Measurements from ENCODE around the gene KCNJ14.
A peak's percentile ranks its signal among the peaks of the same experiment; 100 is the strongest.

The KCNJ14 gene

DNA sequence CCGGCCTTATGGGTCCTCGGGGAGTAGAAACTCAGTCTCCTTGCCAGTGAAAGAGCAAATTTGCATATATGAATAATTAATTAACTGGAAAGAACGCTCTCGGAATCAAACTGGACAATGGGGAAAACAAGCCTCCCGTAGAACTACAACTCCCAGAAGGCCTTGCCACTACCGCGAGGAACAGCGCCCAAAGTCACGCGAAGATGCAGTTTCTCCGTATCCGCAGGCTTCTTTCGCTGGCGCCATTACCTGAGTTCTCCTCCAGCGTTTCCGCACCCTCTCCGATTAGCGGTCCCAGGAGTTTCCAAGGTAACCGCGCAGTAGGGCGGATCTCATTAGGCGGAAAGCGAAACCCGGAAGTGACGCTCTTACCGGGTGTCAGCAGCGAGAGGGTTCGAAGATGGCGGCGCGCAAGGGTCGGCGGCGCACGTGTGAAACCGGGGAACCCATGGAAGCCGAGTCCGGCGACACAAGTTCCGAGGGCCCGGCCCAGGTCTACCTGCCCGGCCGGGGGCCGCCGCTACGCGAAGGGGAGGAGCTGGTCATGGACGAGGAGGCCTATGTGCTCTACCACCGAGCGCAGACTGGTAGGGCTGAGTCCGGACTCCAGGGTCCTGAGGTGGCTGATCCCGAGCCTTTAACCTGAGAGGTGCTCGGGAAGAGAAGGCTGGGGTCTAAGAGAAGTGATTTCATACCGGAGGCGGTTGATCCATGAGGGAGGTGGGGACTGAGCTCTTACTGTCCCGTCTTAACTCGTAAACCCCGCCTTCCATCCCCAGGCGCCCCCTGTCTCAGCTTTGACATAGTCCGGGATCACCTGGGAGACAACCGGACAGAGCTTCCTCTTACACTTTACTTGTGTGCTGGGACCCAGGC lies 9.5 kb upstream of the KCNJ14 start, which contains the start of gene GRWD1:
Gene GRWD1, plus strand, starts transcription at position 378 of the 876 bp plus-strand sequence. Its CDS starts 23 bp downstream, at position 401.
- peak; percentile 87 for DNase-seq

GRCh38 chr19:48446579-48446978 lies 8.8 kb upstream of the KCNJ14 start:
- DNase-seq = no peak

GRCh38 chr19:48448563-48448962 lies 6.8 kb upstream of the KCNJ14 start:
- DNase-seq = no peak

GRCh38 chr19:48450441-48450840 lies 4.9 kb upstream of the KCNJ14 start:
- no peak for DNase-seq

GRCh38 chr19:48450863-48451262 lies 4.5 kb upstream of the KCNJ14 start:
- no peak for DNase-seq

- DNase-seq = no peak
These were observed 3.8 kb upstream of the KCNJ14 start for GRCh38 chr19:48451624-48452023.

GRCh38 chr19:48452289-48453190 lies 2.8 kb upstream of the KCNJ14 start:
- no peak for DNase-seq

DNA sequence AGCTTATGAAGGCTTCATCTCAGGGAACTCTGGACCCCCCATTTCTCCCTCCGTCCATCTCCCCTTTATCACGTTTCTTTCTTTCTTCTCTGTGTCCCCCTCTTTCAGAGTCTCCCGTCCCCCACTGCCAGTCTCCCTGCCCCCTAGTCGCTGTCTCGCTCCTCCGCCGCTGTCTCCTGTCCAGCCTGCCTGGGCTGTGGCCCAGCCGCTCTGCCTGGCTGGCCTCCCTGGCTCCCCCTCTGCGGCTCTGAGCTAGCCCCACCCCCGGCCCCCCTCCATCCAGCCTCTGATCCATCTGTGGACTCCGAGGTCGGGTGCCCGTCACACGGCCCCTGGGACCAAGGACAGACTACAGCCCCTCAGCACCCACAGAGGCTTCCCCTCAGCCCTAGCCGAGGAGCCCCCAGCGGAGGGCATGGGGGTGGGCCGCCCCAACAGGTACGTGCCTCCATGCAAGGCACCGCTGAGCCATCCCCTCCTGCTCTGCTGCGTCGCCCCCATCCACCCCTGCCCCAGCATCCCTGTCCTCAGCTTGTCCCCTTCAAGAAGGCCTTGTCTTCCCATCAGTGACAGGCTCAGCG lies 1.1 kb upstream of the KCNJ14 start:
- DNase-seq = no peak

GRCh38 chr19:48455908-48456562 lies 661 bp downstream of the KCNJ14 start:
- no peak for DNase-seq

- no peak for DNase-seq
These were observed 1.5 kb downstream of the KCNJ14 start for GRCh38 chr19:48456864-48457263.

DNA sequence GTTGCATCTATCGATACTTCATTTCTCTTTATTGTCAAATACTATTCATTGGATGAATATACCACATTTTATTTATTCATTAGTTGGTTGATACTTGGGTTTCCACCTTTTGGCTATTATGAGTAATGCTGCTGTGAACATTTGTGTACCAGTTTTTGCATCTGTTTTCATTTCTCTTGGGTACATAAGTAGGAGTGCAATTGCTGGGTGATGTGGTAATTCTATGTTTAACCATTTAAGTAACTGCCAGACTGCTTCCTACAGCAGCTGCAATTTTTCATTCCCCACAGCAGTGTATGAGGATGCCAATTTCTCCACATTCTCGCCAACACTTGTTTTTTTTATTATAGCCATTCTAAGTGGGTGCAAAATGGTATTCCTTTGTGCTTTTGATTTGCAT lies 2.6 kb downstream of the KCNJ14 start:
- DNase-seq = no peak

- no peak for DNase-seq
These were observed 6.2 kb downstream of the KCNJ14 start for GRCh38 chr19:48461651-48461981.

DNA sequence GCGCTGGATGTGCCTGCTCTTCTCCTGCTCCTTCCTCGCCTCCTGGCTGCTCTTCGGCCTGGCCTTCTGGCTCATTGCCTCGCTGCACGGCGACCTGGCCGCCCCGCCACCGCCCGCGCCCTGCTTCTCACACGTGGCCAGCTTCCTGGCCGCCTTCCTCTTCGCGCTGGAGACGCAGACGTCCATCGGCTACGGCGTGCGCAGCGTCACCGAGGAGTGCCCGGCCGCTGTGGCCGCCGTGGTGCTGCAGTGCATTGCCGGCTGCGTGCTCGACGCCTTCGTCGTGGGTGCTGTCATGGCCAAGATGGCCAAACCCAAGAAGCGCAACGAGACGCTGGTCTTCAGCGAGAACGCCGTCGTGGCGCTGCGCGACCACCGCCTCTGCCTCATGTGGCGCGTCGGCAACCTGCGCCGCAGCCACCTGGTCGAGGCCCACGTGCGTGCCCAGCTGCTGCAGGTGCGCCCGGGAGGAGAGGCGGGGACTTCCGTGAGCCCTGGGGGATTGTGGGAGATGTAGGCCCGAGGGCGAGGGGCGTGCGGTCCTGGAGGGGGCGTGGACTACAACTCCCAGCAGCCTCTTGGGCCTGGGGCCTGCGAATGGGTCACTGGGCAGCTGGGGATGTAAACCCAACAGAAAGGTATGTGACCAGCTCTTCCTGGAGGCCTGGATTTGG lies 6.7 kb downstream of the KCNJ14 start:
- no peak for DNase-seq

- no peak for DNase-seq
These were observed 9.8 kb downstream of the KCNJ14 start for GRCh38 chr19:48465215-48465614.

- no peak for DNase-seq
These were observed 11.4 kb downstream of the KCNJ14 start for GRCh38 chr19:48466561-48467325.

DNA sequence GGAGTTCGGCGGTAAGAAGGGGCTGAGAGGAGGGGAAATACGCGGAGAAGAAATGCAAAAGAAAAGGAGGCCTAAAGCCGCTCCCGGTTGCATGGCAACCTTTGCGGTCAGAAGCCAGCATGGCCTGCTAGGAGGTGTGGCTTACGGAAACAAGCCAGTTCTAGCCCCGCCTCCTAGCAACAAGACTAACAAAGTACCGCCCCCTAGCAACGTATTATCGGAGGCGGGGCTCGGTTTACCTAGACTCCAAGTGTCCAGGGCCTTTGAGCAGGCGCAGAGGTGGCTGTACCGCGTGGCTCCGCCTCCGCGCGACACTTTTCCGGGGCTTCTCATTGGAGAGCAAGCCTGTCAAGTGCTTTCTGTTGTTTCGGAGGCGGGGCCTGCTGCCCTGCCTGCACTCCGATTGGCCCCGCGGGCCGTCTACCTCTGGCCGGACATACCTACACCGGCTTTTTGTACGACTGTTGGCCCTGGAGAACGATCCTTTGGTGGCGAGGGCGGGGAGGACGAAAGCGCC lies 13.5 kb downstream of the KCNJ14 start:
- peak; percentile 98 for DNase-seq

DNA sequence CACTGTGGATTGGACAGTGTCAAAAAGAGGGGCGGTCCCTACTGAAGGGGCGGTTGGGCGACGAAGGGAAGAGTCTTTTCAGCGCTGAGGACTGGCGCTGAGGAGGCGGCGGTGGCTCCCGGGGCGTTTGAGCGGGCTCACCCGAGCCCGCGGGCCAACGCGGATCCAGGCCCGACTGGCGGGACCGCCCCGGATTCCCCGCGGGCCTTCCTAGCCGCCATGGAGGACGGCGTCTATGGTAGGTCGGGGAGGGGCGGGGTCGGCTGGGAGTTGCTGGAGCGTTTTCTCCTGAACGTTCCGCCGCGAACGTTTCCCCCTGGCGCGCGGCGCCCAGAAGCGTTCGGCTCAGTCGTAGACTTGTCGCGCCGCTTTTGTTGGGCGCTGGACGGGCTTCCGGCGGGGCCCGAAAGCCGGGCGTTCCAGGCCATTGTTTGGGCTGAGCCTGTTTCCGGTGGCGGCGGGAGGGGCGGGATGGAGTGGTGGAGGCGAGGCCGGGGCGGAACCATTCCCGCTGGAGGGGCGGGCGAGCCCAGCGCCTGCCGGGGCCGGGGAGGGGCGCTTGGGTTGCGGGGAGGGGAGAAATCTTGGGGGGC lies 14.0 kb downstream of the KCNJ14 start, which contains the start of gene CYTH2:
Gene CYTH2, plus strand, starts transcription at position 81 of the 593 bp plus-strand sequence. Its CDS starts 139 bp downstream, at position 220.
- DNase-seq = peak; percentile 76

DNA sequence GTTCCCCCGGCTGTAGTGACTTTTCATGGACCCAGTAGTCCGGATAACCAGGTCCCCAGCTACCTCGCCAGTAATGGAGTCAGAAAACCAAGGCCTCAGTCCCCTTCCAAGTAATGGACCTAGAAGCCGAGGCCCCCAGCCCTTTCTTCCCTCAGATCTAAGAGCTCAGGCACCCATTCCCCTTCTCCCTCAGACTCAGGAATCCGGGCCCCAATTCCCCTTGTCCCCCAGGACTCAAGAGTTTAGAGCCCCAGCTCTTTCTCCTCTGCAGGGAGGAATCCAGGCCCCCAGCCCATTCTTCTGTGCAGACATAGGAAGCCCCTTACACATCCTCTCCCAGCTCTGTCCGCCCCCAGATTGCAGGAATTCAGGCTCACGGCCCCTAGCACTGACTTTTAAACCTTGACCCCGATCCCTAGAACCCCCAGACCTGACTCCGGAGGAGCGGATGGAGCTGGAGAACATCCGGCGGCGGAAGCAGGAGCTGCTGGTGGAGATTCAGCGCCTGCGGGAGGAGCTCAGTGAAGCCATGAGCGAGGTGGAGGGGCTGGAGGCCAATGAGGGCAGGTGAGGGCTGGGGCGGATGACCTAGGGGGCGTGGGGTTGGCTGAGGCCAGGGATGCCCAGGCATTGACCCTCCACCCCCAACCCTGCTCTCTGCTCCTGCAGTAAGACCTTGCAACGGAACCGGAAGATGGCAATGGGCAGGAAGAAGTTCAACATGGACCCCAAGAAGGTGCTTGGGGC lies 14.7 kb downstream of the KCNJ14 start:
- DNase-seq = no peak

DNA sequence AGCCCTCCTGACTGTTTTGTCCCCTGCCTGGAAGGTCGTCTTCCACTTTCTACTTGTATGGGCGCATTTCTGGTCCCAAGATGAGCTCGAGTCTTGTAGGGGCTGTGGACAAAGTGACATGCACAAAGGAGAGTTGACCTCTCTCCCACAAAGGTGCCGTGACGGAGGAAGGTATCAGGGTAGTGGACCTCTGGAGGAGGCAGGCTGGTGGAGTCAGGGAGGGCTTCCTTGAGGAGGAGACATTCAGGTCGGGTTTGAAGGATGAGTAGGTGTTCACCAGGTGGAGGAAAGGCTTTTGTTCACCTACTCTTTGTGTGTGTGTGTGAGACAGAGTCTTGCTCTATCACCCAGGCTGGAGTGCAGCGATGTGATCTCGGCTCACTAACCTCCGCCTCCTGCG lies 15.5 kb downstream of the KCNJ14 start:
- no peak for DNase-seq

- DNase-seq = no peak
These were observed 16.5 kb downstream of the KCNJ14 start for GRCh38 chr19:48471836-48472235.

All from activated CD4-positive, CD25-positive, alpha-beta regulatory T cell treated with anti-CD3 and anti-CD28 coated beads, Interleukin-2, amount 50 U/mL, for 72 hours (primary cell).